HG03045 (cell line): ENCODE data around the gene TSNAX.

Experiments
- ATAC-seq: cut with Tn5 transposase; IDR thresholded peaks from one replicate; pipeline ENCODE4 v1.9.1; 2021; ENCODE audit warnings: mild to moderate bottlenecking, moderate library complexity; ENCODE audit not compliant: unreplicated experiment

The TSNAX gene

GRCh38 chr1:231518485-231519034 lies 9.9 kb upstream of the TSNAX start:
- no peak for ATAC-seq

- ATAC-seq, result no peak
Measured at GRCh38 chr1:231519166-231519565, 9.3 kb upstream of the TSNAX start.

GRCh38 chr1:231522038-231522437 lies 6.4 kb upstream of the TSNAX start:
- no peak for ATAC-seq

GRCh38 chr1:231522931-231523642 lies 5.4 kb upstream of the TSNAX start:
- ATAC-seq, result no peak

- no peak for ATAC-seq
Measured at GRCh38 chr1:231523816-231524215, 4.7 kb upstream of the TSNAX start.

GRCh38 chr1:231526536-231526935 lies 1.9 kb upstream of the TSNAX start:
- ATAC-seq, result no peak

GRCh38 chr1:231527586-231528171 lies 790 bp upstream of the TSNAX start:
- peak; percentile 13 for ATAC-seq

- ATAC-seq, result no peak
Measured at GRCh38 chr1:231533240-231533639, 4.8 kb downstream of the TSNAX start.

GRCh38 chr1:231534703-231535159 lies 6.3 kb downstream of the TSNAX start:
- ATAC-seq, result no peak

GRCh38 chr1:231536099-231536498 lies 7.6 kb downstream of the TSNAX start:
- no peak for ATAC-seq

GRCh38 chr1:231540847-231541246 lies 12.4 kb downstream of the TSNAX start:
- ATAC-seq, result no peak

GRCh38 chr1:231541842-231542241 lies 13.4 kb downstream of the TSNAX start:
- no peak for ATAC-seq

- ATAC-seq, result no peak
Measured at GRCh38 chr1:231544943-231545592, 16.6 kb downstream of the TSNAX start.

GRCh38 chr1:231546693-231547092 lies 18.2 kb downstream of the TSNAX start:
- ATAC-seq, result no peak

- no peak for ATAC-seq
Measured at GRCh38 chr1:231549733-231550447, 21.4 kb downstream of the TSNAX start.

- ATAC-seq, result no peak
Measured at GRCh38 chr1:231550448-231550781, 21.9 kb downstream of the TSNAX start.

GRCh38 chr1:231553320-231553719 lies 24.9 kb downstream of the TSNAX start:
- no peak for ATAC-seq

GRCh38 chr1:231554969-231555368 lies 26.5 kb downstream of the TSNAX start:
- ATAC-seq, result no peak

GRCh38 chr1:231557411-231557810 lies 28.9 kb downstream of the TSNAX start:
- no peak for ATAC-seq

- no peak for ATAC-seq
Measured at GRCh38 chr1:231557898-231558707, 29.6 kb downstream of the TSNAX start.
